Non-pigmented ciliary epithelial cell (primary cell): Measurements from ENCODE around the gene PAX8.

ENCODE experiments used
- DNase-seq: peaks from one replicate; pipeline ENCODE4 v3.0.0-alpha.2; 2010; ENCODE audit warnings: low read depth

Gene PAX8

GRCh38 chr2:113219889-113220641, 58.7 kb downstream of the PAX8 start:
- DNase-seq, result no peak

- DNase-seq, result no peak
These were observed 59.2 kb downstream of the PAX8 start for GRCh38 chr2:113219525-113219888.

GRCh38 chr2:113219092-113219441, 59.7 kb downstream of the PAX8 start:
- DNase-seq, result no peak

- DNase-seq, result no peak
These were observed 60.2 kb downstream of the PAX8 start for GRCh38 chr2:113218283-113219091.

GRCh38 chr2:113217455-113218282, 61.1 kb downstream of the PAX8 start:
- no peak for DNase-seq

- no peak for DNase-seq
These were observed 61.7 kb downstream of the PAX8 start for GRCh38 chr2:113216891-113217454.

GRCh38 chr2:113216321-113216720, 62.4 kb downstream of the PAX8 start:
- no peak for DNase-seq

- no peak for DNase-seq
These were observed 63.7 kb downstream of the PAX8 start for GRCh38 chr2:113215056-113215455.

GRCh38 chr2:113214141-113214540, 64.6 kb downstream of the PAX8 start:
- DNase-seq, result no peak

- DNase-seq, result no peak
These were observed 65.4 kb downstream of the PAX8 start for GRCh38 chr2:113213061-113213930.

GRCh38 chr2:113212245-113213060, 66.3 kb downstream of the PAX8 start:
- no peak for DNase-seq

GRCh38 chr2:113211226-113212105, 67.3 kb downstream of the PAX8 start:
- DNase-seq, result no peak

- DNase-seq, result no peak
These were observed 69.0 kb downstream of the PAX8 start for GRCh38 chr2:113209646-113210171.

GRCh38 chr2:113209011-113209645, 69.6 kb downstream of the PAX8 start:
- DNase-seq, result no peak

- DNase-seq, result no peak
These were observed 70.3 kb downstream of the PAX8 start for GRCh38 chr2:113208396-113208795.

- DNase-seq, result no peak
These were observed 71.7 kb downstream of the PAX8 start for GRCh38 chr2:113207021-113207420.

- DNase-seq, result no peak
These were observed 72.5 kb downstream of the PAX8 start for GRCh38 chr2:113206251-113206650.

- DNase-seq, result no peak
These were observed 74.7 kb downstream of the PAX8 start for GRCh38 chr2:113203901-113204519.
